Measurements from ENCODE around the gene ABLIM2. TPM values are rescaled to one million over a fixed set of nuclear protein-coding genes. Genes with fewer than 3 reads are reported as not detected.

Gene ABLIM2
- total and polyA plus RNA-seq, 2 experiments from 2014 or later, result 1.5 to 4.3 TPM

DNA sequence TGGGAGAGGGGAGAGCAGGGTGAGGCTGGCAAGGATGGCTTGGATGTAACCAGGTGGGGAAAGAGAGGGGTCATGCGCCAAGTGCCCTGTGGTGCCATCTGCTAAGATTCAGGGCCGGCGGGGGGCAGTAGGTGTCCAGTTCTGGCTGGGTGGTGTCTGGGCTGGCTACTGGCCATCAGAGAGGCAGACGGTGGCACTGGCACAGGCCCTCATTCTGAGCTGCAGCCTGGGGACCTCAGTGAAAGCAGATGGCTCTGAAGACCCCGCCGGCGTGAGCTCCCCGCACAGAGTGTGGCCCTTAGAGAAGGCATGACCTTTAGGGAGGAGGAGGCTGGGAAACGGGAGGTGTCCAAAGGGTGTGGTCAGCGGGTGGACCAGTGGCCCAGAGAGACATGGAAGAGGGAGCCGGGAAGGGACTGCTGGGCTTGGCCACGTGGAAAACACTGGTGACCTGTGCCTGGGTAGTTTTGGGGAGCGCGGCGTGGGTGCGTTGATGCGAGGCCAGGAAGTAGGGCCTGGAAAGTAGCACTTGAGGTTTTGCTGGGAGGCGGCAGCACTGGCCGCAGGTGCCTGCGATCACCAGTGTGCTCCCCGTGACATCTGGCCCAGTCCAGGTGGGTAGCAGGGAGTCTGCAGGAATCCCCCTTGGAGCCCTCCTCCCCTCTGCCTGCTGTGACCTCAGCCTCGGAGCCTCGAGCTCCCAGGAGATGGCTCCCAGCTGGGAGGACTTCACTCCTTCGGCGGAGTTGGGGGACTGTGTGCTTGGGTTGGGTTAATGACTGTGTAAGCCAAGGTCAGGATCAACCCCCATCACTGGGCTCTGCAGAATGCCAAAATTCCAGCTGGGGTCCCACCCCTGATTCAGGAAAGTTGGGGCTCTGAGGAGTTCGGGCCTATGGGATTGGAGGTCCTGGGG lies 31.2 kb upstream of the ABLIM2 start:
- peaks cover 10% of the 10 kb centered on the region; the same call in 2 of the 3 replicates for H3K4me1 Mint-ChIP-seq
- Histone ChIP-seq H3K4me1 (ENCODE audit: insufficient read depth) (no peaks in the 10 kb centered on the region), H3K27me3 (ENCODE audit: insufficient read depth) (no peaks in the 10 kb centered on the region), H3K27ac (ENCODE audit: low read depth) (no peak overlapping the region), H4K20me1 (replicated peaks; ENCODE audit: insufficient read depth) (no peaks in the 10 kb centered on the region), H3K4me2 (no peak overlapping the region), H3K36me3 (ENCODE audit: insufficient read depth) (no peaks in the 10 kb centered on the region), H3K4me3 (no peak overlapping the region), H3K9me2 (ENCODE audit: insufficient read depth) (no peaks in the 10 kb centered on the region), H3K79me2 (replicated peaks; ENCODE audit: insufficient read depth) (no peaks in the 10 kb centered on the region), H2AFZ (no peak overlapping the region), H3F3A (replicated peaks; ENCODE audit: low read depth) (no peaks in the 10 kb centered on the region)
- no peak for DNase-seq (ENCODE audit: low spot score)
- H3K9me3 Mint-ChIP-seq, result no peaks in the 10 kb centered on the region
- H3K4me3 Mint-ChIP-seq, result no peak overlapping the region
- no peak for ATAC-seq
- TF ChIP-seq JUNB (IDR thresholded peaks at IDR 0.05; ENCODE audit: unreplicated experiment) (no peak), ZNF331 (CRISPR knock-in tag; IDR thresholded peaks at IDR 0.05; ENCODE audit: low read depth) (no peak), POLR2AphosphoS5 (IDR thresholded peaks at IDR 0.05; ENCODE audit: low read depth) (no peak), STAT1 (IDR thresholded peaks at IDR 0.05; ENCODE audit: unreplicated experiment) (no peak), ETS1 (IDR thresholded peaks at IDR 0.05) (no peak), ZNF462 (CRISPR knock-in tag; IDR thresholded peaks at IDR 0.05) (no peak), EZH2 (IDR thresholded peaks at IDR 0.05; ENCODE audit: low read depth, unreplicated experiment) (no peak)
- TF ChIP-seq, protein P1, sequence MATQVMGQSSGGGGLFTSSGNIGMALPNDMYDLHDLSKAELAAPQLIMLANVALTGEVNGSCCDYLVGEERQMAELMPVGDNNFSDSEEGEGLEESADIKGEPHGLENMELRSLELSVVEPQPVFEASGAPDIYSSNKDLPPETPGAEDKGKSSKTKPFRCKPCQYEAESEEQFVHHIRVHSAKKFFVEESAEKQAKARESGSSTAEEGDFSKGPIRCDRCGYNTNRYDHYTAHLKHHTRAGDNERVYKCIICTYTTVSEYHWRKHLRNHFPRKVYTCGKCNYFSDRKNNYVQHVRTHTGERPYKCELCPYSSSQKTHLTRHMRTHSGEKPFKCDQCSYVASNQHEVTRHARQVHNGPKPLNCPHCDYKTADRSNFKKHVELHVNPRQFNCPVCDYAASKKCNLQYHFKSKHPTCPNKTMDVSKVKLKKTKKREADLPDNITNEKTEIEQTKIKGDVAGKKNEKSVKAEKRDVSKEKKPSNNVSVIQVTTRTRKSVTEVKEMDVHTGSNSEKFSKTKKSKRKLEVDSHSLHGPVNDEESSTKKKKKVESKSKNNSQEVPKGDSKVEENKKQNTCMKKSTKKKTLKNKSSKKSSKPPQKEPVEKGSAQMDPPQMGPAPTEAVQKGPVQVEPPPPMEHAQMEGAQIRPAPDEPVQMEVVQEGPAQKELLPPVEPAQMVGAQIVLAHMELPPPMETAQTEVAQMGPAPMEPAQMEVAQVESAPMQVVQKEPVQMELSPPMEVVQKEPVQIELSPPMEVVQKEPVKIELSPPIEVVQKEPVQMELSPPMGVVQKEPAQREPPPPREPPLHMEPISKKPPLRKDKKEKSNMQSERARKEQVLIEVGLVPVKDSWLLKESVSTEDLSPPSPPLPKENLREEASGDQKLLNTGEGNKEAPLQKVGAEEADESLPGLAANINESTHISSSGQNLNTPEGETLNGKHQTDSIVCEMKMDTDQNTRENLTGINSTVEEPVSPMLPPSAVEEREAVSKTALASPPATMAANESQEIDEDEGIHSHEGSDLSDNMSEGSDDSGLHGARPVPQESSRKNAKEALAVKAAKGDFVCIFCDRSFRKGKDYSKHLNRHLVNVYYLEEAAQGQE (IDR thresholded peaks at IDR 0.05; ENCODE audit: unreplicated experiment), result no peak
- H3K27ac Mint-ChIP-seq, result no peak overlapping the region
- H3K36me3 Mint-ChIP-seq (ENCODE audit: low read depth), result no peaks in the 10 kb centered on the region
- peaks cover 6% of the 10 kb centered on the region for H3K27me3 Mint-ChIP-seq (ENCODE audit: insufficient read depth, low read depth, poor library complexity)
